K562 (cell line): ENCODE measurements around the gene MDK. TPM values are rescaled to one million over a fixed set of nuclear protein-coding genes. Genes with fewer than 3 reads are reported as not detected.

ENCODE experiments used
- ARNT ChIP-seq, 2 experiments: fragments of 450-650 bp; IDR thresholded peaks; 2 replicates each; pipeline ENCODE4 v1.6.1; 2016; ENCODE audit warnings: mild to moderate bottlenecking in 1 of 2
- BCOR ChIP-seq: fragments of 450-650 bp; IDR thresholded peaks from 2 replicates; pipeline ENCODE4 v1.6.1; 2016
- GABPB1 ChIP-seq: sonication (generic); formaldehyde crosslinking; IDR thresholded peaks from 2 replicates; pipeline ENCODE4 v1.8.0; 2022; ENCODE audit warnings: mild to moderate bottlenecking, missing genetic modification reagents
- LCOR ChIP-seq: sonication (generic); formaldehyde crosslinking; IDR thresholded peaks from 2 replicates; pipeline ENCODE4 v1.8.0; 2022; ENCODE audit warnings: mild to moderate bottlenecking, missing genetic modification reagents
- MAFF ChIP-seq: IDR thresholded peaks from 2 replicates; pipeline ENCODE4 v1.6.1; 2012; ENCODE audit warnings: low read length, improper control_type of control experiment
- NONO ChIP-seq, 2 experiments: fragments of 200-400 bp in 1 of 2; fragments of 450-650 bp in 1 of 2; formaldehyde crosslinking in 1 of 2; IDR thresholded peaks; 2 replicates each; pipeline ENCODE4 v1.6.1; 2017; ENCODE audit warnings: low read depth in 2 of 2, mild to moderate bottlenecking in 2 of 2, moderate library complexity in 2 of 2, low read length in 1 of 2
- RBBP5 ChIP-seq: fragments of 200-600 bp; sonication (generic); IDR thresholded peaks from 2 replicates; pipeline ENCODE4 v1.6.1; 2012; ENCODE audit warnings: borderline replicate concordance, mild to moderate bottlenecking, low read length, control low read depth, inconsistent platforms; ENCODE audit not compliant: insufficient read depth, poor library complexity, severe bottlenecking
- RFX5 ChIP-seq: IDR thresholded peaks from 2 replicates; pipeline ENCODE4 v1.6.1; 2011; ENCODE audit warnings: low read depth, mild to moderate bottlenecking, improper control_type of control experiment, low read length
- SAFB2 ChIP-seq: fragments of 200-400 bp; formaldehyde crosslinking; IDR thresholded peaks from 2 replicates; pipeline ENCODE4 v1.6.1; 2018; ENCODE audit warnings: borderline replicate concordance, low read length, low read depth, moderate library complexity; ENCODE audit not compliant: severe bottlenecking
- SMARCC2 ChIP-seq: fragments of 450-650 bp; IDR thresholded peaks from 2 replicates; pipeline ENCODE4 v1.6.1; 2017; ENCODE audit warnings: antibody characterized with exemption, moderate library complexity, mild to moderate bottlenecking, low read depth
- STAT5A ChIP-seq: IDR thresholded peaks from 2 replicates; pipeline ENCODE4 v1.6.1; 2012; ENCODE audit warnings: low read length, inconsistent platforms, borderline replicate concordance
- TBP ChIP-seq: optimal IDR thresholded peaks from 2 replicates; pipeline ENCODE3; 2011; ENCODE audit warnings: low read depth, low read length, improper control_type of control experiment
- ZNF316 ChIP-seq: fragments of 450-650 bp; IDR thresholded peaks from 2 replicates; pipeline ENCODE4 v1.6.1; 2016
- ZNF445 ChIP-seq: fragments of 250-450 bp; sonication (Bioruptor Pico); IDR thresholded peaks from 2 replicates; pipeline ENCODE4 v1.4.0; 2020; ENCODE audit warnings: low read depth, mild to moderate bottlenecking, moderate library complexity
- ZNF57 ChIP-seq: fragments of 450-650 bp; formaldehyde crosslinking; IDR thresholded peaks from 2 replicates; pipeline ENCODE4 v1.4.0; 2020; ENCODE audit warnings: mild to moderate bottlenecking, moderate library complexity
- polyA plus RNA-seq, 8 experiments: library from polyadenylated mRNA; depleted of rRNA in 4 of 8; stranded (reverse) in 5 of 8; unstranded in 3 of 8; fragments of >200 nt; fragmentation: Nextera tagmentation in 2 of 8; fragmentation: Illumina TruSeq in 1 of 8; extraction: Ambion mirVana in 2 of 8; extraction: Trizol in 1 of 8; gene quantifications; 2 replicates each; pipeline versions ENCODE4 v1.2.1 to v1.2.3, GENCODE V29; 2011 to 2014; ENCODE audit warnings: inconsistent platforms in 1 of 8, missing spikeins in 1 of 8
- total RNA-seq, 7 experiments: library from RNA; depleted of rRNA in 6 of 7; stranded (reverse); fragments of >200 nt in 6 of 7; fragmentation: Illumina TruSeq in 2 of 7; extraction: Trizol in 2 of 7; gene quantifications; 2 replicates each; pipeline versions ENCODE4 v1.2.1 to v1.2.3, GENCODE V29; 2011 to 2021; ENCODE audit warnings: low replicate concordance in 1 of 7
- TF ChIP-seq, protein P1 (sequence below): fragments of 250-450 bp; sonication (Bioruptor Pico); IDR thresholded peaks from 2 replicates; pipeline ENCODE4 v1.8.0; 2021; ENCODE audit warnings: moderate library complexity, mild to moderate bottlenecking, inconsistent platforms
- TF ChIP-seq, protein P2 (sequence below): fragments of 250-450 bp; sonication (Bioruptor Pico); IDR thresholded peaks from 2 replicates; pipeline ENCODE4 v1.5.0; 2021
- TF ChIP-seq, protein P3 (sequence below), 2 experiments: fragments of 450-650 bp; IDR thresholded peaks; 2 replicates each; pipeline ENCODE4 v1.6.1; 2018; ENCODE audit warnings: mild to moderate bottlenecking in 2 of 2, low read depth in 1 of 2; ENCODE audit not compliant: partially characterized antibody in 2 of 2
- TF ChIP-seq, protein P4 (sequence below): IDR thresholded peaks from 2 replicates; pipeline ENCODE4 v1.6.1; 2016; ENCODE audit warnings: missing genetic modification characterization, missing compliant biosample characterization
- TF ChIP-seq, protein P5 (sequence below): fragments of 450-650 bp; IDR thresholded peaks from 2 replicates; pipeline ENCODE4 v1.6.1; 2017; ENCODE audit warnings: mild to moderate bottlenecking, moderate library complexity
- TF ChIP-seq, protein P6 (sequence below): fragments of 250-450 bp; sonication (Bioruptor Pico); IDR thresholded peaks from 2 replicates; pipeline ENCODE4 v1.9.0; 2021; ENCODE audit warnings: mild to moderate bottlenecking

MDK gene
- total and polyA plus RNA-seq, 9 of the 15 experiments (the other 6 are each of a cell fraction or from before 2014, with no cell fraction given): 20.7 to 700 (median 350) TPM

DNA sequence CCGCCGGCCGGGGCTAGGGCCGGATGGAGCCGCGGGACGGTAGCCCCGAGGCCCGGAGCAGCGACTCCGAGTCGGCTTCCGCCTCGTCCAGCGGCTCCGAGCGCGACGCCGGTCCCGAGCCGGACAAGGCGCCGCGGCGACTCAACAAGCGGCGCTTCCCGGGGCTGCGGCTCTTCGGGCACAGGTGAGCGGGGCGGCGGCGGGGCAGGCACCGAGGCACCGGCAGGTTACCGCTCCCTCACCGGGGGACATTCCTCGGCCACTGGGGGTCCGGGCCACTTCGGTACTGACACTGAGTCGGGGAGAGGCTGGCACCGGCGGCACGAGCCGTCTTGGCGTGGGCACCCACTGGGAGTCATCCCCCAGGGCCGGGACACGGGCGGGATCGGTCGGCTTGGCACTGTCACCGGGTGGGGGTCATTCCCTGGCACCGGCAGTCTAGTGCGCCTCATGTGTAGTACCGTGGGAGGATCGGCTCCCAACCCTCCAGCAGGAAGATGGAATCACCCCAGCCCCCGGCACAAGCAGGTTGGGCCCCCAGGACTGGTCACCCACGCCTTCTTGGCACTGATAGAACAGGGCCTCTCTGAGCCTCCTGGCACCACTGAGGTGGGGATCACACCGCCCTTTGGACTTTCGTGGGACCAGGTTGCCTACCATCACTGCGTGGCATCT is 33.7 kb upstream of the MDK start (continued):
- TF ChIP-seq TBP: no peak
- TF ChIP-seq BCOR: no peak
- TF ChIP-seq SMARCC2: no peak
- no peak for TF ChIP-seq ZNF316
- TF ChIP-seq ZNF445 (CRISPR knock-in tag): no peak
- peak; percentile 57; the same call in 1 of the 2 replicates for TF ChIP-seq GABPB1 (CRISPR knock-in tag)
- no peak for TF ChIP-seq LCOR (CRISPR knock-in tag)
- TF ChIP-seq RBBP5: peak; percentile 65
- TF ChIP-seq NONO (IDR thresholded peaks at IDR 0.05; ENCODE audit: low read depth in 2 of 2, low read length in 1 of 2): no peak
- TF ChIP-seq, protein P1, sequence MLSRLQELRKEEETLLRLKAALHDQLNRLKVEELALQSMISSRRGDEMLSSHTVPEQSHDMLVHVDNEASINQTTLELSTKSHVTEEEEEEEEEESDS: no peak
- TF ChIP-seq, protein P2, sequence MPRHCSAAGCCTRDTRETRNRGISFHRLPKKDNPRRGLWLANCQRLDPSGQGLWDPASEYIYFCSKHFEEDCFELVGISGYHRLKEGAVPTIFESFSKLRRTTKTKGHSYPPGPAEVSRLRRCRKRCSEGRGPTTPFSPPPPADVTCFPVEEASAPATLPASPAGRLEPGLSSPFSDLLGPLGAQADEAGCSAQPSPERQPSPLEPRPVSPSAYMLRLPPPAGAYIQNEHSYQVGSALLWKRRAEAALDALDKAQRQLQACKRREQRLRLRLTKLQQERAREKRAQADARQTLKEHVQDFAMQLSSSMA (CRISPR knock-in tag): no peak
- TF ChIP-seq MAFF: no peak
- no peak for TF ChIP-seq SAFB2
- TF ChIP-seq RFX5: no peak
- TF ChIP-seq ARNT (IDR thresholded peaks at IDR 0.05): no peak
- TF ChIP-seq, protein P3, sequence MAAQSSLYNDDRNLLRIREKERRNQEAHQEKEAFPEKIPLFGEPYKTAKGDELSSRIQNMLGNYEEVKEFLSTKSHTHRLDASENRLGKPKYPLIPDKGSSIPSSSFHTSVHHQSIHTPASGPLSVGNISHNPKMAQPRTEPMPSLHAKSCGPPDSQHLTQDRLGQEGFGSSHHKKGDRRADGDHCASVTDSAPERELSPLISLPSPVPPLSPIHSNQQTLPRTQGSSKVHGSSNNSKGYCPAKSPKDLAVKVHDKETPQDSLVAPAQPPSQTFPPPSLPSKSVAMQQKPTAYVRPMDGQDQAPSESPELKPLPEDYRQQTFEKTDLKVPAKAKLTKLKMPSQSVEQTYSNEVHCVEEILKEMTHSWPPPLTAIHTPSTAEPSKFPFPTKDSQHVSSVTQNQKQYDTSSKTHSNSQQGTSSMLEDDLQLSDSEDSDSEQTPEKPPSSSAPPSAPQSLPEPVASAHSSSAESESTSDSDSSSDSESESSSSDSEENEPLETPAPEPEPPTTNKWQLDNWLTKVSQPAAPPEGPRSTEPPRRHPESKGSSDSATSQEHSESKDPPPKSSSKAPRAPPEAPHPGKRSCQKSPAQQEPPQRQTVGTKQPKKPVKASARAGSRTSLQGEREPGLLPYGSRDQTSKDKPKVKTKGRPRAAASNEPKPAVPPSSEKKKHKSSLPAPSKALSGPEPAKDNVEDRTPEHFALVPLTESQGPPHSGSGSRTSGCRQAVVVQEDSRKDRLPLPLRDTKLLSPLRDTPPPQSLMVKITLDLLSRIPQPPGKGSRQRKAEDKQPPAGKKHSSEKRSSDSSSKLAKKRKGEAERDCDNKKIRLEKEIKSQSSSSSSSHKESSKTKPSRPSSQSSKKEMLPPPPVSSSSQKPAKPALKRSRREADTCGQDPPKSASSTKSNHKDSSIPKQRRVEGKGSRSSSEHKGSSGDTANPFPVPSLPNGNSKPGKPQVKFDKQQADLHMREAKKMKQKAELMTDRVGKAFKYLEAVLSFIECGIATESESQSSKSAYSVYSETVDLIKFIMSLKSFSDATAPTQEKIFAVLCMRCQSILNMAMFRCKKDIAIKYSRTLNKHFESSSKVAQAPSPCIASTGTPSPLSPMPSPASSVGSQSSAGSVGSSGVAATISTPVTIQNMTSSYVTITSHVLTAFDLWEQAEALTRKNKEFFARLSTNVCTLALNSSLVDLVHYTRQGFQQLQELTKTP (IDR thresholded peaks at IDR 0.05; ENCODE audit: low read depth in 1 of 2, partially characterized antibody in 2 of 2): no peak
- no peak for TF ChIP-seq ZNF57 (CRISPR knock-in tag)
- TF ChIP-seq, protein P4, sequence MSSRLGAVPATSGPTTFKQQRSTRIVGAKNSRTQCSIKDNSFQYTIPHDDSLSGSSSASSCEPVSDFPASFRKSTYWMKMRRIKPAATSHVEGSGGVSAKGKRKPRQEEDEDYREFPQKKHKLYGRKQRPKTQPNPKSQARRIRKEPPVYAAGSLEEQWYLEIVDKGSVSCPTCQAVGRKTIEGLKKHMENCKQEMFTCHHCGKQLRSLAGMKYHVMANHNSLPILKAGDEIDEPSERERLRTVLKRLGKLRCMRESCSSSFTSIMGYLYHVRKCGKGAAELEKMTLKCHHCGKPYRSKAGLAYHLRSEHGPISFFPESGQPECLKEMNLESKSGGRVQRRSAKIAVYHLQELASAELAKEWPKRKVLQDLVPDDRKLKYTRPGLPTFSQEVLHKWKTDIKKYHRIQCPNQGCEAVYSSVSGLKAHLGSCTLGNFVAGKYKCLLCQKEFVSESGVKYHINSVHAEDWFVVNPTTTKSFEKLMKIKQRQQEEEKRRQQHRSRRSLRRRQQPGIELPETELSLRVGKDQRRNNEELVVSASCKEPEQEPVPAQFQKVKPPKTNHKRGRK (tag): no peak
- TF ChIP-seq STAT5A: no peak
- TF ChIP-seq, protein P5, sequence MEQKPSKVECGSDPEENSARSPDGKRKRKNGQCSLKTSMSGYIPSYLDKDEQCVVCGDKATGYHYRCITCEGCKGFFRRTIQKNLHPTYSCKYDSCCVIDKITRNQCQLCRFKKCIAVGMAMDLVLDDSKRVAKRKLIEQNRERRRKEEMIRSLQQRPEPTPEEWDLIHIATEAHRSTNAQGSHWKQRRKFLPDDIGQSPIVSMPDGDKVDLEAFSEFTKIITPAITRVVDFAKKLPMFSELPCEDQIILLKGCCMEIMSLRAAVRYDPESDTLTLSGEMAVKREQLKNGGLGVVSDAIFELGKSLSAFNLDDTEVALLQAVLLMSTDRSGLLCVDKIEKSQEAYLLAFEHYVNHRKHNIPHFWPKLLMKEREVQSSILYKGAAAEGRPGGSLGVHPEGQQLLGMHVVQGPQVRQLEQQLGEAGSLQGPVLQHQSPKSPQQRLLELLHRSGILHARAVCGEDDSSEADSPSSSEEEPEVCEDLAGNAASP: no peak
- TF ChIP-seq, protein P6, sequence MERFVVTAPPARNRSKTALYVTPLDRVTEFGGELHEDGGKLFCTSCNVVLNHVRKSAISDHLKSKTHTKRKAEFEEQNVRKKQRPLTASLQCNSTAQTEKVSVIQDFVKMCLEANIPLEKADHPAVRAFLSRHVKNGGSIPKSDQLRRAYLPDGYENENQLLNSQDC (CRISPR knock-in tag): no peak
